CD4-positive, alpha-beta T cell treated with Interleukin-6 at 100 ng/mL for 8 hours (primary cell): ENCODE data around the gene PHRF1.

Experiments
- DNase-seq: peaks from one replicate; pipeline ENCODE4 v3.0.0-alpha.2; 2020; ENCODE audit warnings: mixed read lengths, low spot score

The PHRF1 gene

DNA sequence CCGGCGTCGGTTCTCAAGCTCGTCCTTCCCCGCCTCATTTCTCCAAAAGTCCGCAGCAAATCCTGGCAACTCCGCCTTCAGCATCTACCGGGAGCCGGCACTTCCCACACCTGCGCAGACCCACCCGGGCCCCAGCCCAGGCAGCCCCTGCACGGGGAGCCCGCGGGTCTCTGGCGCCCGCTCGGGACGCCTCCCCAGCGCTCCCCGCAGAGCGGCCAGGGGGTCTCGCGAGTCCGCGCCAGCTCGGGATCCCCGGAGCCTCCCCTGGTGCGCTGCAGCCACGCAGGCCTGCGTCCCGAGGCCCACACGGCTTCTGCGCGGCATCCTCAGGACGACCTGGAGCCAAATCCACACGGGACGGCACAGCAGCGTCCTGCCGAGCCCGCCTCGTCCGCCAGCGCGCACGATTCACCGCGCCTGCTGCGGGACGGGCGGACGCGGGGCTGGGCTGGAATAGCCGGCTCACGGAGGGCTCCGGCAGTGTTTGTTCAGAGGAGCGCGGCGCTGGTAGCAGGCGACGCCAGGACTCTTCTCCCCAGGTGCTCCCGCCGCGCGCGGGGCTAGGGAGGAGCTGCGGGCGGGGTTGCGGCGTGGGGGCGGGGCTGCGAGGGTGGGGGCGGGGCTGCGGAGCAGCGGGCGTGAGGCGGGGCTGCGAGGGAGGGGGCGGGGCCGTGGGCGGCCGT, 816 bp upstream of the PHRF1 start:
- no peak for DNase-seq

DNA sequence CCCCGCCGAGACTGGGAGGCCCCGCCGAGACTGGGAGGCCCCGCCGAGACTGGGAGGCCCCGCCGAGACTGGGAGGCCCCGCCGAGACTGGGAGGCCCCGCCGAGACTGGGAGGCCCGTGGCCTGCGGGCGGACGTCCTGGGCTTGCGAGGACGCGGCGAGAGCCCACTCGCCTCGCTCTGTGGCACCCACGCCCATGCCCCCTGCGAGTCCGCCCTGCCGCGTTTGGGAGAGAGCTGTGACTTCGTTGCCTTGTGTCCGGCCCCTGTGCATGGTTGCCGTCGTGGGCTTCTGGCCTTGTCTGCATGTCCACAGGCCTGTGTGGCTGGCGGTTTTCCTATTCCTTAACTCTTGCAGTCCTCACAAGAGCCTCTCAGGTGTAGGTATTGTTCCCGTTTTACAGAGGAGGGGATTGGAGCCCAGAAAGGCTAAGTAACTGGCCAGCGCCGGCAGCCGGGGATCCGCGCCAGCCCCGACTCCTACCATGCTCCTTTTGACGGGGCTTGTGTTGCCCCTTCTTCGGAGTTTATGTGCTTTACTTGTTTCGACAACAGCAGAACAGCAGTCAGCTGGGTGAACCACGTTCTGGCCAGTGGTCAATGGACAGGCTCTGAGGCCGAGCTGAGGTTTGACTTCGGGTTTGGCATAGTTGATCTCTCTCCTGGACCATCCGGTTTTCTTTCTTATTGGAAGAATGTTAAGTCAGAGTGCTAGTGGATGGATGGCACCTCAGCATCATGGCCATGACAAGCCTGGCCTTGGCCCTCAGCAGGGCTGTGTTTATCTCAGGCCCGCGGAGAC, 741 bp downstream of the PHRF1 start:
- DNase-seq = no peak

DNA sequence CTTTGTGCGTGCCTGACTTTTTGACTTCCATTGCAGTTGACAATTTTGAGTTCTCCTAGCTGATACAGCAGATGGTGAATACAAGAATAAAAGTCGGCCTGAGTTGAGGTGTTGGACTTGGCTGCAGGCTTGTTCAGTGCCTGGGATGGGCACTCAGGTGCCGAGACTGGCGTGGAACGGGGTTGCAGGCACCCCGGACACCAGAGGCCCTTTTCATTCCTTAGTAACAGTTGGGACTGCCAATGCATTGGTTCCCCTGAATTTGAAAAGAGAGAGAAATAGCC, 1.3 kb downstream of the PHRF1 start:
- no peak for DNase-seq

DNA sequence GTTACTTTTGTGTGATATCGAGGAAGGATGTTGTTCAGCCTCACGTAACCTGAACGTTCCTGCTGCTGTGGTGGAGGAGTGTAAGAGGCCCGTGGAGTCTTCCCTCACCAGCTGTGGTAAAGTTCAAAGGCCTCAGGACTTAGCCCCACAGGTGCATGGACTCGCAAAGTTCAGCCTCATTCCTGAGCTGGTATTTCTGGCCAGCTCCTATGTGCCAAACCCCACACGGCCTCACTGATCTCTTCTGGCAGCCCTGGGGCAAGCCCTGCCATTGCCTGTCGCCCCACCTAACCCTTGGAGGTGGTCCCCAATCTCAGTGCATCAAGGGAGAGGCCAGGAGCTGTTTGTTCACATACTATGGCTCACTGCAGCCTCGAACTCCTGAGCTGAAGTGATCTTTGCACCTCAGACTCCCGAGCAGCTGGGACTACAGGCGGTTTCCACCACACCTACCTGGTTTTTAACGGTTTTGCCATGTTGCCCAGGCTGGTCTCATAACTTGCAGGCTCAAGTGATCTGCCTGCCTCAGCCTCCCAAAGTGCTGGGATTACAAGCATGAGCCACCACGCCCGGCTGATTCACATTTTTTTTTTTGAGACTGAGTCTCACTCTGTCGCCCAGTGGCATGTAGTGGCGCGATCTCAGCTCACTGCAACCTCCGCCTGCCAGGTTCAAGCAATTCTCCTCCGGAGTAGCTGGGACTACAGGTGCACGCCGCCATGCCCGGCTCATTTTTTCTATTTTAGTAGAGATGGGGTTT, 2.2 kb downstream of the PHRF1 start:
- DNase-seq = no peak

DNA sequence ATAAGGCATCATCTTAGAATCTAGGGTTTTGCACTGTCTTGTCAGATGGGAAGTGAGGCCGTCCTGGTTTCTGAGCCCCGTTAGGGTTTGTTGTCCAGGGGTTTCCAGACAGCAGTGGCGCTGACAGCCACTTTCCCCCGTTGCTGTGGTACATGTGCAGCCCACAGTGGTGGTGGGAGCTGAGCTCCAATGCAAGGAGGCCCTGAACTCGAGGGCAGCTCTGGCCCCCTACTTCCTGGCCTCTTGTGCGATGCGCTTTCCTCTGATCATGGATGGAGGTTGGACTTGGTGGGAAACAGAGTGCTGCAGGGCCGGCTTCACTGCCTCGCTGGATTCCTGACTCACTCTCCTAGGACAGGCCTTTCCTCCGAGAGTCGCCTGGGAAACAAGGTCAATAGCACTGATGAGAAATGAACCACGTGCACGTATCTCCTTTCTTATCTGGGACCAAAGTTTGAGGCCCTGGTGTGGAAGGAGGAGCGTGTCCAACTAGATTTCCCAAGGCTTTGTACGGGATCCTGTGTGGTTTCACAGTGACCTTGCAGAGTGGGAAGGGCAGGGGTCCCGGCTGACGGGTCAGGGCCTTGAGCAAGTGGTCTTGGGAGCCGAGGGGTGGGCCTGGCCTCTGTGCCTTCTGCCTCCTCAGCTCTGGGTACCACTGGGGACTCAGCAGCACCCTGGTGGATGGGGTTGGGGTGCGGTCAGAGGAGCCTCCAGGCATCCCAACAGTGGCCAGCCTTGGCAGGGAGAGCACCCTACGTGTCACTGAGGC, 3.7 kb downstream of the PHRF1 start:
- DNase-seq = no peak

DNA sequence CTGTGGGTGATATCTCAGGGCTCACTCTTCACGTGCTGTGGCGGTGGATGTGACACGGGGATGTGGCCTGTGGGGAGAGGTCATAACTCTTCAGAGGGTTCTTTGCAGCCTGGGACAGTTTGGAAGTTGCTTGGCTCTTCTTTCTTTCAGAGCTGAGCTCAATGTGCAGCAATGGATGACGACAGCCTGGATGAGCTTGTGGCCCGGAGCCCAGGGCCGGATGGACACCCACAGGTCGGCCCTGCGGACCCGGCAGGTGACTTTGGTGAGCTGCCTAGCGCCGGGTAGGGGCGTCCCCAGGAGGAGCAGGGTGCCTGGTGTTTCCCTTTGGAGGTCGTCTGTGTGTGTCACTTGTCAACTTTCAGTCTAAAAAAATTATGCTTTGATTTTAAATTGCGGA, 5.1 kb downstream of the PHRF1 start:
- no peak for DNase-seq

DNA sequence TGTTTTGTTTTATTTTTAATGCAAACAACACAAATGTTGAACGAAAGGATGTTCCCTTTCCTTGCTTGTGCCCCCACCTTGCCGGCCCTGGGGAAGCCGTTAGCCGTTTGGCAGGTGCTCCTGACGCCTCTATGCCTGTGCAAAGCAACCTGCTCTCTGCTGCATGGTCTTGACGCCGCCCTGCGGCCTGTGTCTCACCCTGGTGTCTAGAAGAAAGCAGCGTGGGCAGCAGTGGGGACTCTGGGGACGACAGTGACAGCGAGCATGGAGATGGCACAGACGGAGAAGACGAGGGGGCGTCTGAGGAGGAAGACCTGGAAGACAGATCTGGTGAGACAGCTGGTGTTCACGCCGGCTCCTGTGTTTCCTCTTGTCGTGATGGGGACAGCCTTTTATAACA, 5.5 kb downstream of the PHRF1 start:
- no peak for DNase-seq

DNA sequence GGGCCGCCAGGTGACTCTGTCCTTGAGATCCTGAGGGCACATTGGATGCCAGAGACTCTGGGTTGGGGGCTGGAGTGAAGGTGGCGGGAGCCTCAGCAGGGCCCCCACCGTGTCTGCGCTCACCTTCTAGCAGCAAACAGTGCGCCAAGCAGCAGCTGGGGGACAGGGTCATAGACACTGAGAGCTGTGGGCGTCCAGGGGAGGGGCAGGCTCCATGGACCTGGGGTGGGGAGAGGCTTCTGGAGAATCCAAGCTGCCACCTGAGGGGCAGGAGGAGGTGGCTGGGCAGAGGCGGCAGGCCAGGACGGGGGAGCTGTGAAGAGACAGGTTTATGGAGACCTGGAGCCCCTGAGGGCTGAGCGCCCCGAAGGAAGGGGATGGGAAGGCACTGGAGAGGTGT, 8.0 kb downstream of the PHRF1 start:
- no peak for DNase-seq

DNA sequence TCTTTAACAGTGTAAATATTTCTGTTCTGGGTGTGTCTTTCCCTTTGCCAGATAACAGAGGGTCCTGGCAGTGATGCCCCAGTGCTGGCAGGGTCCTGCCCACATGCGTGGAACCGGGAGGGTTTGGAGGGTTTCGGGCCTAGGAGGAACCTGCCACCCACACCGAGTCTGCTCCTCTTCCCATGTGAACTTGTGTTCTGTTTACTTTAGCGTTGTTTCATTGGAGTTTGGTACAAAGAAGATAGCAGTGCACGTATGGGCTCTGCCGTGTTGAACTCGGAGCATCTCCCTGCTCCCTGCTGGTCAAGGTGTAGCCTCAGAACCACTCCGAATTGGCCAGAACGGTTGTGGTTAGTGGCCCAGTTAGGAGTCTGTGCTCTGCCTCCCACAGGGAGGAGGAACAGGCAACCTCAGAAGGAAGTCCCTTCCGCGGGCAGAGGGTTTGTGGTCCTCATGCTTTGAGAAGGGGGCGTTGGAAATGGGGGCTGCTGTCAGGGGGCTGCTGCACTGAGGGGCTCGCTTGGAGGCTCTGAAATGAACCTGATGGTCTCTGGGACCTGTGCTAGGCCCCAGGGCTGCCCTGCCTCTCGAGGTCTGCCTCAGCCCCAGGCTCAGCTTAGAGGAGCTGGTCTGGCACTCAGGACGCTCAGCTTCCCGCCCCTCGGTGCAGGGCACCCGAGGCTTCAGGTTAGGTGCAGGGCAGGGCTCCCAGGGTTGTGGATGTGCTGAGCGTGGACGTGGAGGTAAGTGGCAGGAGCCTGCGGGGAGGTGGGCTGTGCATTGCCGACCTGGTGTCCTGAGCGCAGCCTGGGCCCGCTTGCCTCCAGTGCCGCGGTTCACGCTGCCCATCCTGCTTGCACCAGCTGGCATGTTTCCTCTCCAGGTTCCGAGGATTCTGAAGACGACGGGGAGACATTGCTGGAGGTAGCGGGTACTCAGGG, 10.4 kb downstream of the PHRF1 start:
- DNase-seq = no peak

DNA sequence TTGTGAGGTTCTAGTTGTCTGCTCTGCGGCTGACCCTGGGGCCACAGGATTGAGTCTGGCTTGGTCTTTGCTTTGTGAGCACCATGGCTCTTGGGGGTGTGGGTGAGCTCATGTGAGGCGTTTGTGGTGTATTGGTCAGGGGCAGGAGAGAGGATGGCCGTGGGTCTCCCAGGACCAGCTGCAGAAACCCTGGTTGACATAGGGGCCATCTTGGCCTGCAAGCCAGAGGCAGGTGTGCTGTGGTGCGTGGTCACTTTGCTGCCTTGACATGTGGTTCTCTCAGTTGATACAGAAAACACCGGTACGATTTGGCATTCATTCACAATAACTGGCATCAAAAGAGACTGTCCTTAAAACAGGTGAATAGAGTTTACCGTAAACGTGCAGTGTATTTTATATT, 11.3 kb downstream of the PHRF1 start:
- no peak for DNase-seq

DNA sequence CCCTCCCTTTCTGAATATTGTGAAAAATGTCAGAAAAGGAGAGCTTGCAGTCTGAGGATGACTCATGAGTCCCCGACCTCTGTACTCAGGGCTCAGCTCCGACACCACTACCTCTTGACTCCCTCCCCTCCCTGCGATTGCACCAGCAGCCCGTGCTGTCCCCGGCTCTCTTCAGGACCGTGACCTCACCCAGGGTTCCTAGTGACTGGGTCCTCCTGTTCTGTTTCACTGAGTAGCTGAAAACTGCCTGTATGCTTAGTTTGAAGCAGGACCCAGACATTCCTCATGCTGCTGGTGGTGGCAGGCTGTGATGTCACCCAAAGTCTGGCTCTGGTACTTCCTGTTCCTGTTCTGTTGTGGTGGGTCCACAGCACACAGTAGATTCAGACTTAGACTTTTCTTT, 11.7 kb downstream of the PHRF1 start:
- peak; percentile 61 for DNase-seq

DNA sequence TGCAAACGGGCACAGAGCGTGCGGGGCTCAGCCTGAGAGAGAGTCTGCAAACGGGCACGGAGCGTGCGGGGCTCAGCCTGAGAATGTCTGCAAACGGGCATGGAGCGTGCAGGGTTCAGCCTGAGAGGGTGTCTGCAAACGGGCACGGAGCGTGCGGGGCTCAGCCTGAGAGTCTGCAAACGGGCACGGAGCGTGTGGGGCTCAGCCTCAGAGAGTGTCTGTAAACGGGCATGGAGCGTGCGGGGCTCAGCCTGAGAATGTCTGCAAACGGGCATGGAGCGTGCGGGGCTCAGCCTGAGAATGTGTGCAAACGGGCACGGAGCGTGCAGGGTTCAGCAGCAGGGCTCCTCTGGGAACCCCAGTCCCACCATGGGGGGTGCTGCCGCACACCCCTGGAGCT, 13.5 kb downstream of the PHRF1 start:
- no peak for DNase-seq

DNA sequence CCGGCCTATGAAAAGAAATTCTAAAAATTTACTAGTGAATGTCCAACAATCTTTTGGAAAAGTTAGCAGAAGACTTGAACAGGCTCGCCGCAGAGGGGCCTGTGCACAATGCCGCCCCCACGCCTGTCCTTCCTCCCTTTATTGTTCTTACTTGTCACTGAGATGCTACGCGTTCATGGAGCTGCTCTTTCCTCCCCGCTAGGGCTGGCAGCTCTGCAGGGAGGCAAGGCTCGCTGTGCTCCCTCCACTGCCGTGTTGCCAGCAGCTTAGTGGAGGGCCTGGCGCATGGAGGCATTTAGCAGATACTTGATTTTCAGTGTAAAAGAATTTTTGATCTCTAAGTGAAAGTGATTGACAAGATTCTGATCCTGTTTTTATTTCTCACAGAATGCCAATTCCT, 14.7 kb downstream of the PHRF1 start:
- DNase-seq = no peak

DNA sequence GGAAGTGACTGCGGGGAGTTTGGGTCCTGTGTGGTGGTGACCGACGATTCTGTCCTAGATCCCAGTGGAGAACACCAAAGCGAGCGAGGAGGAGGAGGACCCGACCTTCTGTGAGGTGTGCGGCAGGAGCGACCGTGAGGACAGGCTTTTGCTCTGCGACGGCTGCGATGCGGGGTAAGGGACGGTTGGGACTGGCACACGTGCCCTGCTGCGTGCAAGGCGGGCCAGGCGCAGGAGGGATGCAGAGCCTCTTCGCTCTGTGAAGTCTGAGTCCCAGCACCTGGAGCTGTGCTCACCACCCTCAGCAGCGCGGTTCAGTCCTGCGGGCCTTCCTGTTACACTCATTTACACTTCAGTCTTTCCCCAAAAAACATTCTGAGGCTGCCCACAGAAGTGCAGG, 16.2 kb downstream of the PHRF1 start:
- no peak for DNase-seq

DNA sequence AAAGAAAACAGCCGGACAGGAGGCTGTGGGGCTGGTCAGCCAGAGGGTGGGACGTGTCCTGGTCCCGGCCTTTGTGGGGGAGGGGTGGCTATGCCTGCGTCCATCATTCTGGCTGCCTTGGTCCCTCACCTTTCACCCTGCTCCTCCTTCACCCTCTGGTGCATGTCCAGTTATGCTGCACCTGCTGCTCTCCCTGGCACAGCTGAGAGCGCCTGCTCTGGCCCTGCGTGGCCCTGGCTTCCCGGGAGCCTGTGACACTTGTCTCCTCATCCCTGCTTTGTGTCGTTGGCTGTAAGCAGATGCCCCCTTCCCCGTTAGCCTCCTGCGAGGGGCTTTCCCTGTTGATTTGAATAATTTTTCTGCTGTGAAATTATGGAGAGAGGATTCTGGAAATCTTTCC, 16.6 kb downstream of the PHRF1 start:
- no peak for DNase-seq

DNA sequence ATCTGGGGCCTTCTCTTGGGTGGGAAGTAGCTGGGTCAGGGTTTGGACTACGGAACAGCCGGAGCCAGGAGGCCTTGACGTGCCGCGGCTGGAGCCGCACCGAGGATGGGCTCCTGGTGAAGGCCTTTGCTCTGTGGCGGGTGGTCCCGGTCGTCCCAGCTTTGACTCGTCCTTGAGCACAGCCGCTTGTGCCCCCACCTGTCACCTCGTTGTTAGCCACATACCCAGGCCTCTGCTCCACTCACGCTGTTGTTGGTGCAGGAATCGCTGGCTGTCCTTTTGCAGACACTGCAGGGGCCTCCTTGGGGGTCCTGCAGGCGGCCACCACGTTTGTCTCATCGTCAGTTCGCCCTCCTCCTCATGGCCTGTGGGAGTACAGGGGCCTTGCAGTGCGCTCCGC, 17.1 kb downstream of the PHRF1 start:
- no peak for DNase-seq

DNA sequence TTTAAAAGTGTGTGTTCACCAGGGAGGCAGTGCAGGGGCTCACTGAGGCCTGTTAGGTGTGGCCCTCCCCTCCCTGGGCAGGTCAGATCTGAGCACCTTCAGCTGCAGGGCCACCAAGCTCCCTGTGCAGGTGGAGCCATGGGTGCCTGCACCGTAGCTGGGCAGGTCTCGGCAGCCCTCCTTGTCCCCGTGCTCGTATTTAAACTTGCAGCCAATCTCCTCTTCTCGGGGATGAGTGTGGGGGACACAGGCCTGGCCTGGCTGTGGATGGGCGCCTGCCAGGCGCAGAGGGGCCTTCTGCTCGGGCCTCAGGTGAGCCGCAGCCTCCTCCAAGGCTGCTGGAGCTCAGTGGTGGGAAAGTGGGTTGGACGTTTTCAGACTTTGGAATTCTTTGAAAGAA, 19.1 kb downstream of the PHRF1 start:
- no peak for DNase-seq

DNA sequence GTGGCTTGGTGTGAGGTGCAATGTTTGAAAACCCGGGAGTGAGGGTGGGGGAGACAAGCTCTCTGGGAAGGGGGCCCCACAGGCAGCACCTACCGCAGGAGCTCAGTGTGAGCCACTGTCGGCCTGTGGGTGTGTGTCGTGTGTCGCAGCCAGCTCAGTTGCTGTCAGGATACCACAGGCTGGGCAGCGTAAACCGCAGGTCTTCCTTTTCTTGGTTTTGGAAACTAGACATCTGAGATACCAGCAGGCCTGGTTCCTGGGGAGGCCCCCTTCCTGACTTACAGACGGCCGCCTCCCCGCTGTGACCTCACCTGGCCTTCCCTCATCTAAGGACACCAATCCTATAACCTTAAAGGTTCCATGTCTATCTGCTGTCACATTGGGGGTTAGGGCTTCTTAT, 20.1 kb downstream of the PHRF1 start:
- no peak for DNase-seq

DNA sequence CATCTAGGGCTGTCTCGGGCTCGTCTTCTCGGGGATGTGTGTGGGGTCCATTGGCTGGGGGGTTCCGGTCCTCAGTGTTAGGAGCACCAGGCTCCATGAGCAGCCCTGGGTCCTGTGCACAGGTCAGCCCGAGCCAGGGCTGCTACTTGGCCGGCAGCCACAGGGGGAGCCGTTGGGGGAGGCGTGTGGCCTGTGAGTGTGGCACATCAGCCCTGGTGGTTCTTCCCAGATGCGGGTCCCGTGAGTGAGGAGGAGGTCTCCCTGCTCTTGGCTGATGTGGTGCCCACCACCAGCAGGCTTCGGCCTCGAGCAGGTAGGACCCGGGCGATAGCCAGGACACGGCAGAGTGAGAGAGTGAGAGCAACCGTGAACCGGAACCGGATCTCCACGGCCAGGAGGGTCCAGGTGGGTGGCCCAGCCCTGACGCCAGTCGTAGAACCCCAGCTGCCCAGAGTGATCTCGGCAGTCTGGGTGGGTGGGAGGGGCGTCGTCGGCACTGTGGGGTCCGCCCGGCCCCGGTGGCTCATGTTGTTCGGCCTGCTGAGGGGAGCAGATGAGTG, 21.0 kb downstream of the PHRF1 start:
- DNase-seq = no peak

DNA sequence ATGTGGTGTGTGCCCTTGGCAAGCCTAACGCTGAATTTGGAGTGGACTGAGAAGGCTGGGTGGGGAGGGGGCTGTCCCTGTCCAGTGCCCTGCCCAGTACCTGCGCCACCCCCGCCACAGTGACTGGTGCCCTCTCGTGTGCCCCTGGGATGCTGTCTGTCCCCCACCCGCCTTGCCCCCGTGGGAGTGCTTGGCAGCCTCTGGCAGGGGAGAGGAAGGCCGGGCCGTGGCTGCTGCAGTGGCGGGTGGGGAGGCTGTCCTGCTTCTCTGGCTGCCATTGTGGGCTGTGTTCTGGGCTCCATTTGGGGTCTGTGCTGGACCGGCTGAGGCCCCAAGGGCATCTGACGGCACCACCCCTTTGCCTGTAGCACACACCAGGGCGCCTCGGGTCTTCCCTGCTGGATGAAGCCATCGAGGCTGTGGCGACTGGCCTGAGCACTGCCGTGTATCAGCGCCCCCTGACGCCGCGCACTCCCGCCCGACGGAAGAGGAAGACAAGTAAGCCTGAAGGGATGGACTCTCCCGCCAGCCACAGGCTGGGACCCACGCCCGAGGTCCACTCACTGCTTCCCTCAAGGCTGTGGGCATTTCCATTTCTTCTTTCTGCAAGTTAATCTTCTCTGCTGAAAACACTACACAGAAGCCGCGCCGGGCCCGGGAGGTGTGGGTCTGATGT, 21.9 kb downstream of the PHRF1 start:
- DNase-seq = no peak
